Measurements from ENCODE around the gene NHLH1. TPM values are rescaled to one million over a fixed set of nuclear protein-coding genes. Genes with fewer than 3 reads are reported as not detected.

NHLH1 gene
- total RNA-seq, 1 donor from 2014 or later, result not detected

GRCh38 chr1:160415696-160416290 lies 48.9 kb downstream of the NHLH1 start:
- intact Hi-C loops (cut with DNase I), result no loop called here
- TF ChIP-seq CTCF (IDR thresholded peaks at IDR 0.05), result no peak
- DNase-seq (no peak), ATAC-seq (no peak)
- Histone ChIP-seq H3K9me3 (no peaks in the 10 kb centered on the region), H3K4me3 (no peak overlapping the region), H3K27me3 (no peaks in the 10 kb centered on the region), H3K27ac (no peak overlapping the region), H3K4me1 (no peaks in the 10 kb centered on the region), H3K36me3 (no peaks in the 10 kb centered on the region)

GRCh38 chr1:160416369-160416768 lies 49.5 kb downstream of the NHLH1 start:
- no peak for DNase-seq
- Histone ChIP-seq H3K9me3 (no peaks in the 10 kb centered on the region), H3K27ac (no peak overlapping the region), H3K36me3 (no peaks in the 10 kb centered on the region), H3K4me1 (no peaks in the 10 kb centered on the region), H3K27me3 (no peaks in the 10 kb centered on the region), H3K4me3 (no peak overlapping the region)
- ATAC-seq, result peak; percentile 50
- TF ChIP-seq CTCF (IDR thresholded peaks at IDR 0.05), result no peak
- intact Hi-C loops (cut with DNase I), result no loop called here

GRCh38 chr1:160418483-160418882 lies 51.6 kb downstream of the NHLH1 start:
- no peak overlapping the region for H3K27ac ChIP-seq
- H3K4me1 ChIP-seq, result no peaks in the 10 kb centered on the region
- H3K36me3 ChIP-seq, result no peaks in the 10 kb centered on the region
- ATAC-seq (no peak), DNase-seq (no peak)
- H3K4me3 ChIP-seq, result no peak overlapping the region
- H3K9me3 ChIP-seq, result no peaks in the 10 kb centered on the region
- H3K27me3 ChIP-seq, result no peaks in the 10 kb centered on the region
- TF ChIP-seq CTCF (IDR thresholded peaks at IDR 0.05), result no peak
- intact Hi-C loops (cut with DNase I), result no loop called here

GRCh38 chr1:160419150-160419837 lies 52.4 kb downstream of the NHLH1 start:
- no peak overlapping the region for H3K27ac ChIP-seq
- no peaks in the 10 kb centered on the region for H3K9me3 ChIP-seq
- DNase-seq, result no peak
- no peaks in the 10 kb centered on the region for H3K36me3 ChIP-seq
- intact Hi-C loops (cut with DNase I), result no loop called here
- H3K4me1 ChIP-seq, result no peaks in the 10 kb centered on the region
- no peak for TF ChIP-seq CTCF (IDR thresholded peaks at IDR 0.05)
- no peaks in the 10 kb centered on the region for H3K27me3 ChIP-seq
- ATAC-seq, result no peak
- no peak overlapping the region for H3K4me3 ChIP-seq

GRCh38 chr1:160419838-160420169 lies 52.9 kb downstream of the NHLH1 start:
- H3K27me3 ChIP-seq, result no peaks in the 10 kb centered on the region
- H3K9me3 ChIP-seq, result no peaks in the 10 kb centered on the region
- no peaks in the 10 kb centered on the region for H3K36me3 ChIP-seq
- ATAC-seq, result no peak
- intact Hi-C loops (cut with DNase I), result no loop called here
- no peaks in the 10 kb centered on the region for H3K4me1 ChIP-seq
- no peak overlapping the region for H3K4me3 ChIP-seq
- H3K27ac ChIP-seq, result no peak overlapping the region
- no peak for DNase-seq
- TF ChIP-seq CTCF (IDR thresholded peaks at IDR 0.05), result no peak
